IMR-90 (cell line): ENCODE data around the gene TMEM131L.

ENCODE experiments used
- MXI1 ChIP-seq: IDR thresholded peaks from 2 replicates; pipeline ENCODE4 v1.6.1; 2012; ENCODE audit warnings: low read depth, mild to moderate bottlenecking, low read length, moderate library complexity, borderline replicate concordance
- POLR2A ChIP-seq: IDR thresholded peaks from 2 replicates; pipeline ENCODE4 v1.6.1; 2012; ENCODE audit warnings: mild to moderate bottlenecking, low read depth, low read length
- RAD21 ChIP-seq: IDR thresholded peaks from 2 replicates; pipeline ENCODE4 v1.6.1; 2012; ENCODE audit warnings: low read length, improper control_type of control experiment
- SMC3 ChIP-seq: fragments of 150-350 bp; IDR thresholded peaks from 2 replicates; pipeline ENCODE4 v1.6.1; 2016; ENCODE audit warnings: low read depth, mild to moderate bottlenecking, antibody characterized with exemption, low read length, moderate library complexity
- TF ChIP-seq, protein P1 (sequence below): conservative IDR thresholded peaks from 2 replicates; pipeline ENCODE4 v1.5.1; 2012; ENCODE audit warnings: mild to moderate bottlenecking, low read depth, low read length, improper control_type of control experiment
- TF ChIP-seq, protein P2 (sequence below): fragments of 150-350 bp; IDR thresholded peaks from 2 replicates; pipeline ENCODE4 v1.6.1; 2016; ENCODE audit warnings: low read depth, mild to moderate bottlenecking, low read length, moderate library complexity, borderline replicate concordance

DNA sequence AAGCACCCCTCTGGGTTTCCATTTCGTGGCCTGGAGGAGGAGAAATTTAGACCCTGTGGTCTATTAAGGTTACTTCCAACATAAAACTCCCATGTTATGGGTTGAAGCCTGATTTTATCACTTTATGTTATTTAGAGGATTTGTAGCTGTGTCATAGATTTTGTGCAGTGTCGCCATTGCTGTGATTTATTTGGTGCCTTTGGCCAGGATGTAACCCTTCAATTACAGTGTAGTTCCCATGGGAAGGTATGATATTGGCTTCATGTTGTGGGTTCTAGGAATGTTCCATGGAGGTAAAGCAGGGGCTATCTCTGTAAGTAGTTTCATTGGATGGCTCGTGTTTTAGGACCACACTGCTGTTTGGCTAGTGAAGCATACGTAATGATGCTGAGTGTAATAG is 58.5 kb downstream of the TMEM131L start:
- TF ChIP-seq, protein P1, sequence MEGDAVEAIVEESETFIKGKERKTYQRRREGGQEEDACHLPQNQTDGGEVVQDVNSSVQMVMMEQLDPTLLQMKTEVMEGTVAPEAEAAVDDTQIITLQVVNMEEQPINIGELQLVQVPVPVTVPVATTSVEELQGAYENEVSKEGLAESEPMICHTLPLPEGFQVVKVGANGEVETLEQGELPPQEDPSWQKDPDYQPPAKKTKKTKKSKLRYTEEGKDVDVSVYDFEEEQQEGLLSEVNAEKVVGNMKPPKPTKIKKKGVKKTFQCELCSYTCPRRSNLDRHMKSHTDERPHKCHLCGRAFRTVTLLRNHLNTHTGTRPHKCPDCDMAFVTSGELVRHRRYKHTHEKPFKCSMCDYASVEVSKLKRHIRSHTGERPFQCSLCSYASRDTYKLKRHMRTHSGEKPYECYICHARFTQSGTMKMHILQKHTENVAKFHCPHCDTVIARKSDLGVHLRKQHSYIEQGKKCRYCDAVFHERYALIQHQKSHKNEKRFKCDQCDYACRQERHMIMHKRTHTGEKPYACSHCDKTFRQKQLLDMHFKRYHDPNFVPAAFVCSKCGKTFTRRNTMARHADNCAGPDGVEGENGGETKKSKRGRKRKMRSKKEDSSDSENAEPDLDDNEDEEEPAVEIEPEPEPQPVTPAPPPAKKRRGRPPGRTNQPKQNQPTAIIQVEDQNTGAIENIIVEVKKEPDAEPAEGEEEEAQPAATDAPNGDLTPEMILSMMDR, result no peak
- TF ChIP-seq POLR2A (no peak), SMC3 (no peak), MXI1 (no peak), RAD21 (no peak)
- TF ChIP-seq, protein P2, sequence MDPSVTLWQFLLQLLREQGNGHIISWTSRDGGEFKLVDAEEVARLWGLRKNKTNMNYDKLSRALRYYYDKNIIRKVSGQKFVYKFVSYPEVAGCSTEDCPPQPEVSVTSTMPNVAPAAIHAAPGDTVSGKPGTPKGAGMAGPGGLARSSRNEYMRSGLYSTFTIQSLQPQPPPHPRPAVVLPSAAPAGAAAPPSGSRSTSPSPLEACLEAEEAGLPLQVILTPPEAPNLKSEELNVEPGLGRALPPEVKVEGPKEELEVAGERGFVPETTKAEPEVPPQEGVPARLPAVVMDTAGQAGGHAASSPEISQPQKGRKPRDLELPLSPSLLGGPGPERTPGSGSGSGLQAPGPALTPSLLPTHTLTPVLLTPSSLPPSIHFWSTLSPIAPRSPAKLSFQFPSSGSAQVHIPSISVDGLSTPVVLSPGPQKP, result no peak
